ENCODE results near the gene SLC17A7.

The SLC17A7 gene

DNA sequence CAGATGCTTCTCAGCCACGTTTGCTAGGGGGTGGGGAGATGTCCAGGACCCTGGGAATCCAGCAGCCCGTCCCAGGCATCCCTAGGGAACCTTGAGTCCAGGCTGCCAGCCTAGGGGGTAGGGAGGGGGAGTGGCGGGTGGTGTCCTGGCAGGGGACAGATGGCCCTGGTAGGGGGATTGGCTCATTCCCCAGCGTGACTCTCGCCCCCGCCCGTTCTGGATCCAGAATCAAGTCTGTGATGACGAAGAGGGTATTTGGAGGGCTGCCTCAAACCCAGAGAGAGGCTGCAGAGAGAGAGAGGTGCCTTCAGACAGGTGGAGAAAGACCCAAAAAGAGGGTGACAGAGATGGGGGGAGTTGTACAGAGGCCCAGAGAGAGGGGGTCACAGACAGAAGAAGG is 4.1 kb downstream of the SLC17A7 start:
- Histone ChIP-seq H3K27me3 (ENCODE audit: control insufficient read depth in 2 of 2, insufficient read depth in 2 of 2, low read length in 2 of 2) (peaks cover 67 to 73% of the 10 kb centered on the region in 2 donors), H3K9me3 (ENCODE audit: control insufficient read depth in 2 of 2, low read length in 2 of 2) (no peaks in the 10 kb centered on the region), H3K27ac (ENCODE audit: low read depth in 2 of 2, low read length in 2 of 2) (no peak overlapping the region), H3K9ac (ENCODE audit: low read depth in 1 of 2, low read length in 2 of 2) (no peak overlapping the region), H3K4me1 (ENCODE audit: control insufficient read depth in 2 of 2, insufficient read depth in 2 of 2, low read length in 2 of 2) (peaks cover 0 to 3% of the 10 kb centered on the region in 2 donors), H3K36me3 (ENCODE audit: control insufficient read depth in 2 of 2, insufficient read depth in 2 of 2, low read length in 2 of 2) (no peaks in the 10 kb centered on the region), H3K4me3 (ENCODE audit: low read length in 2 of 2) (no peak overlapping the region)

DNA sequence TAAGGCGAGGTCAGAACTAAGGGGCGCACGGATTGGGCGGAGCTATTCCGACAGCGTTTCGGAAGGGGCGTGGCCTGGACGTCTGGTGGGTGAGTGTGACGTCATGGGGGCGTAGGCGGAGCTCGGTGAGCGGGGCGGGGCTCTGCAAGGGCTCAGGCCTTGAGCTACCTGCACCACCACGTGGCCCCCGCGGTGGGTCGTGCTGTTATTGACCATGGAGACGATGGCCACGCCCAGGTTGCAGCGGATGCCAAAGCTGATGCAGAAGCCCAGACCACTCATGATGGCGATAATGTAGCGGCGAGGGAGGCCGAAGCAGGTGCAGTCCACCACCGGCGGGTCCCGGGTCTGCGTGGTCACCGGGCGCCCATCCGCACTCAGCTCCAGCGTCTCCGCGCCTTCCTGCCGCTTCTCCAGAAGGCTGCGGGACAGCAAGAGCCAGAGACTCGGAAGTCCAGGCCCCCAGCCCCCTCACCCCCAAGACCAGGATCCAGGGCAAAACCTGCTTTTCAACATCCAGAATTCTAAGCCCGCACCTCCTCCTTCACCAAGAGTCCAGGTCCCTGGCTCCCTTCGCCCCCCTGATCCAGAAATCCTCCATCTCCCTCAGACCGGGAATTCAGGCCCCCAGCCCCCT is 4.8 kb downstream of the SLC17A7 start:
- no peaks in the 10 kb centered on the region for H3K36me3 ChIP-seq (ENCODE audit: control insufficient read depth in 2 of 2, insufficient read depth in 2 of 2, low read length in 2 of 2)
- H3K9me3 ChIP-seq (ENCODE audit: control insufficient read depth in 2 of 2, low read length in 2 of 2): no peaks in the 10 kb centered on the region
- H3K4me3 ChIP-seq (ENCODE audit: low read length in 2 of 2): no peak overlapping the region
- H3K27me3 ChIP-seq (ENCODE audit: control insufficient read depth in 2 of 2, insufficient read depth in 2 of 2, low read length in 2 of 2): peaks cover 64 to 76% of the 10 kb centered on the region in 2 donors
- peaks cover 0 to 3% of the 10 kb centered on the region in 2 donors for H3K4me1 ChIP-seq (ENCODE audit: control insufficient read depth in 2 of 2, insufficient read depth in 2 of 2, low read length in 2 of 2)
- no peak overlapping the region for H3K27ac ChIP-seq (ENCODE audit: low read depth in 2 of 2, low read length in 2 of 2)
- no peak overlapping the region for H3K9ac ChIP-seq (ENCODE audit: low read depth in 1 of 2, low read length in 2 of 2)

DNA sequence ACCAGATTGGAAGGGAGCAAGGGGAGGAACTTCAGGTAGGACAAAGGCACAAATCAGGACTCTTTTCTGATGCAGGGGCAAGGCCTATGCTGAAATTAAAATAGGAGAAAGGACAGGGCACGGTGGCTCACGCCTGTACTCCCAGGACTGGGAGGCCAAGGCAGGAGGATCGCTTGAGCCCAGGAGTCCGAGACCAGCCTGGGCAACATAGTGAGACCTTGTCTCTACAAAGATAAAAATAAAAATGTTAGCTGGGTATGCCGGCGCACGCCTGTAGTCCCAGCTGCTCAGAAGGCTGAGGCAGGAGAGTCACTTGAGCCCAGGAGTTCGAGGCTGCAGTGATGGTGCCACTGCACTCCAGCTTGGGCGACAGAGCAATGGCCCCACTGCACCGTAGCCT is 5.7 kb downstream of the SLC17A7 start:
- peaks cover 0 to 3% of the 10 kb centered on the region in 2 donors for H3K4me1 ChIP-seq (ENCODE audit: control insufficient read depth in 2 of 2, insufficient read depth in 2 of 2, low read length in 2 of 2)
- H3K9ac ChIP-seq (ENCODE audit: low read depth in 1 of 2, low read length in 2 of 2): no peak overlapping the region
- H3K4me3 ChIP-seq (ENCODE audit: low read length in 2 of 2): no peak overlapping the region
- H3K27me3 ChIP-seq (ENCODE audit: control insufficient read depth in 2 of 2, insufficient read depth in 2 of 2, low read length in 2 of 2): peaks cover 61 to 81% of the 10 kb centered on the region in 2 donors
- H3K27ac ChIP-seq (ENCODE audit: low read depth in 2 of 2, low read length in 2 of 2): no peak overlapping the region
- no peaks in the 10 kb centered on the region for H3K36me3 ChIP-seq (ENCODE audit: control insufficient read depth in 2 of 2, insufficient read depth in 2 of 2, low read length in 2 of 2)
- no peaks in the 10 kb centered on the region for H3K9me3 ChIP-seq (ENCODE audit: control insufficient read depth in 2 of 2, low read length in 2 of 2)

DNA sequence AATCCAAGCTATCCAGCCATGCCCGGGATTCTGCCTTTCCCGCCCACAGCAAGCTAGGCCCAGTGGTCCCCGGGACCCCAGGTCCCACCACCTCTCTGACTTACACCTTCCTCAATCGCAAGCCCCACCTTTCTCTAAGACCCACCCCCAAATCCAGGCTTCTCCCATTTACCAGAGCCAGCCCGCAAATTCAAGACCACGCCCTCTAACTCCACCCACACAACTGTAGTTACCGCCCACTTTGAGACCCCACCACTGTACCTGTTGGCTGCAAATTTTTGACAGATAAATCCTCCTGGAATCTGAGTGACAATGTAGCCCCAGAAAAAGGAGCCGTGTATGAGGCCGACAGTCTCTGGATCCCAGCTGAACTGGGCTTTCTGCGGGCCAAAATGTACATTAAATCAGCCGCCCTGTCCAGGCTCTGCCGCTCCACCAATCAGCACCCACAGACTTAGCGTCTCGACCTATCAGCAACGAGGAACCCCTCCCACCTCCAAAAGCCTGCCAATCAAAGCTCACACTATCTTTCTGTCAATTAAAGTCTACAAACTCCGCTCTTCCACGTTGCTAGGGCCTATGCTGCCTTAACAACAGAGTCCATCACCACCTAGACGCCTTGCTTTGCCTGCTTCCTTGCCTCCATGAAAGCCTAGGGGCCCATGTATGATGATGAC is 6.3 kb downstream of the SLC17A7 start:
- H3K4me1 ChIP-seq (ENCODE audit: control insufficient read depth in 2 of 2, insufficient read depth in 2 of 2, low read length in 2 of 2): peaks cover 0 to 3% of the 10 kb centered on the region in 2 donors
- H3K27ac ChIP-seq (ENCODE audit: low read depth in 2 of 2, low read length in 2 of 2): no peak overlapping the region
- H3K9ac ChIP-seq (ENCODE audit: low read depth in 1 of 2, low read length in 2 of 2): no peak overlapping the region
- peaks cover 60 to 80% of the 10 kb centered on the region in 2 donors for H3K27me3 ChIP-seq (ENCODE audit: control insufficient read depth in 2 of 2, insufficient read depth in 2 of 2, low read length in 2 of 2)
- no peaks in the 10 kb centered on the region for H3K9me3 ChIP-seq (ENCODE audit: control insufficient read depth in 2 of 2, low read length in 2 of 2)
- no peak overlapping the region for H3K4me3 ChIP-seq (ENCODE audit: low read length in 2 of 2)
- no peaks in the 10 kb centered on the region for H3K36me3 ChIP-seq (ENCODE audit: control insufficient read depth in 2 of 2, insufficient read depth in 2 of 2, low read length in 2 of 2)

DNA sequence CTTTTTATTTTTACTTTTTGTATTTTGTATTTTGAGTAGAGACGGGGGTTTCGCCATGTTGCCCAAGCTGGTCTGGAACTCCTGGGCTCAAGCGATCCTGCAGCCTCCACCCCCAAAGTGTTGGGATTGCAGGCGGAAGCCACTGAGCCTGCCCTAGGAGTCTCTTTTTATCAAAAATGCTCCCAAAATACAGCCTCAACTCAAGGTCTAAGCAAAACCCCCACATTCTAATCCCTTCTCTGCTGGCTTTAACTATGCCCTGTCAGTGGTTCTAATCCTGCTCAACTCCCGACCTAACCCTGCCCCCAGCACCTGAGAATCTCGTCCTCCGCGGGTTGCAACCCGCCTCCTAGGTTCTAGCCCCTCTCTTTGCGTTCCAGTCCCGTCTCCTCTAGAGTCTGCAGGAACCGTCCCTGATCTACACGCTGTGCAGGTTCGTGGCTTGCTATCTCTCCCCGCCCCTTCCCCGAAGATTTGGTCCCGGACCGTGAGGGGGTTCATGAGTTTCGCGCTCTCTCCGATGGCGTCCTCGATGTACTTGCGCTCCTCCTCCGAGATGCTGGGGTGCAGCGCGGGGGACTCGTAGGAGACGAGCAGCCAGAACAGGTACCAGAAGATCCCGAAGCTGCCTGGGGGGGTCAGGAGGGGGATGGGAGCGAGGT is 8.0 kb downstream of the SLC17A7 start:
- H3K9me3 ChIP-seq (ENCODE audit: control insufficient read depth in 2 of 2, low read length in 2 of 2): no peaks in the 10 kb centered on the region
- no peak overlapping the region for H3K9ac ChIP-seq (ENCODE audit: low read depth in 1 of 2, low read length in 2 of 2)
- no peak overlapping the region for H3K4me3 ChIP-seq (ENCODE audit: low read length in 2 of 2)
- H3K27ac ChIP-seq (ENCODE audit: low read depth in 2 of 2, low read length in 2 of 2): no peak overlapping the region
- H3K4me1 ChIP-seq (ENCODE audit: control insufficient read depth in 2 of 2, insufficient read depth in 2 of 2, low read length in 2 of 2): peaks cover 2 to 3% of the 10 kb centered on the region in 2 donors
- no peaks in the 10 kb centered on the region for H3K36me3 ChIP-seq (ENCODE audit: control insufficient read depth in 2 of 2, insufficient read depth in 2 of 2, low read length in 2 of 2)
- peaks cover 63 to 78% of the 10 kb centered on the region in 2 donors for H3K27me3 ChIP-seq (ENCODE audit: control insufficient read depth in 2 of 2, insufficient read depth in 2 of 2, low read length in 2 of 2)

DNA sequence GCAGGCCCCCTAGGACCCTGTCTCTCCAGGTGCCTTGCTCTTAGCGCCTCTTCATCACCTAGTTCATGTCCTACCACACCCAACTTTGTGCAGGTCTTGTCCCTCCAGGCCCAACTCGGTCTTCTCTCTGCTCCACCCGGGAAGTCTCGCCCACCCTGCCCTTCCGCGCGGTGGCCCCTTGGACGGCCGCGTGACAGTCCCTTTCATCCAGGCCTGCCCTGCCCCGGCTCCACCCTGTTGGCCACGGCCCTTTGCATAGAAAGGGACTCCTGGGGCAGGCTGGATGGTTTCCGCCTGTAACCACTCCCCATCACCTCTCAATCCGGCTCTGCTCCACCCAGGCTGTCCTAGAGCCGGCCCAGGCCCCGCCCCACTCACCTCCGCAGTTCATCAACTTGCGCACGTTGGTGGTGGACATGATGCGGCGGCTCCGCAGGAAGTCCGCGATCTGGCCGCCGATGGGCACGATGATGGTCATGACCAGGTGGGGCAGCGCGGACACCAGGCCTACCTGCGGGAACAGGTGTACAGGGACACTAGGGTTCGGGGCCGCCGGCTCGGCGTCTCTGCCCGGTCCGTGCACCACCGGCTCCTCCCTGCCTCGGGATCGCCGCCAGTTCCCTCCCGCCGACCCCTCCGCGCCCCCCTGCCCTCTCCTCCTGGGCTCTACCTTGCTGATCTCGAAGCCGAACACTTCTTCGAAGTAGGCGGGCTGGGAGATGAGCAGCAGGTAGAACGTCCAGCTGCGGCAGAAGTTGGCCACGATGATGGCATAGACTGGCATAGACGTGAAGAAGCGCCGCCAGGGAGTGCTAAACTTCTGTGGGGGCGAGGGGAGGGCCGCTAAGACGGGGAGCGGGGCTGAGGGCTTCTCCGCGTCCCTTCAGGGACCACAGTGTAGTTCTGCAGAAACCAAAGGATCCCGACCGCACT is 8.9 kb downstream of the SLC17A7 start:
- Histone ChIP-seq H3K27ac (ENCODE audit: low read depth in 2 of 2, low read length in 2 of 2) (no peak overlapping the region), H3K9ac (ENCODE audit: low read depth in 1 of 2, low read length in 2 of 2) (no peak overlapping the region), H3K9me3 (ENCODE audit: control insufficient read depth in 2 of 2, low read length in 2 of 2) (no peaks in the 10 kb centered on the region), H3K4me3 (ENCODE audit: low read length in 2 of 2) (no peak overlapping the region), H3K4me1 (ENCODE audit: control insufficient read depth in 2 of 2, insufficient read depth in 2 of 2, low read length in 2 of 2) (peaks cover 3 to 7% of the 10 kb centered on the region in 2 donors), H3K27me3 (ENCODE audit: control insufficient read depth in 2 of 2, insufficient read depth in 2 of 2, low read length in 2 of 2) (peaks cover 60 to 75% of the 10 kb centered on the region in 2 donors), H3K36me3 (ENCODE audit: control insufficient read depth in 2 of 2, insufficient read depth in 2 of 2, low read length in 2 of 2) (no peaks in the 10 kb centered on the region)

DNA sequence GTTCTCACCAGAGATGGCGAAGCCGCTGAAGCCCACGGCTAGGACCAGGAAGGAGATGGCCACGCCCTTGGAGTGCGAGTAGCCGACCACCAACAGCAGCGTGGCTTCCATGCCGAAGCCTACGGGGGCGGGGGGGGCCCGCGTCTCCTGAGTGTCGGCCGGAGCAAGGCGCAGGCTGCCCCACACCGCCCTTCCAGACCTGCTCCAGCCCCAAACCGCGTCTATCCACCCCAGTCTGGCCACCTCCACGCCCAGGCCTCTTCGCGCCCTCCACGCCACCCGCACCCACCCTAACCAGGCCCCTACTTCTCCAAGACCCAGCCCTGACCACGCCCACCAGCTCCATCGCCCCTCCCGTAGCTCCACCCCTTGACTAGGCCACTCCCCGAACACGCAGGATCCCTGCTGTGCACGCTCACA is 10.0 kb downstream of the SLC17A7 start:
- Histone ChIP-seq H3K9me3 (ENCODE audit: control insufficient read depth in 2 of 2, low read length in 2 of 2) (no peaks in the 10 kb centered on the region), H3K4me1 (ENCODE audit: control insufficient read depth in 2 of 2, insufficient read depth in 2 of 2, low read length in 2 of 2) (peaks cover 3 to 7% of the 10 kb centered on the region in 2 donors), H3K36me3 (ENCODE audit: control insufficient read depth in 2 of 2, insufficient read depth in 2 of 2, low read length in 2 of 2) (no peaks in the 10 kb centered on the region), H3K4me3 (ENCODE audit: low read length in 2 of 2) (no peak overlapping the region), H3K27ac (ENCODE audit: low read depth in 2 of 2, low read length in 2 of 2) (no peak overlapping the region), H3K9ac (ENCODE audit: low read depth in 1 of 2, low read length in 2 of 2) (no peak overlapping the region), H3K27me3 (ENCODE audit: control insufficient read depth in 2 of 2, insufficient read depth in 2 of 2, low read length in 2 of 2) (peaks cover 62 to 73% of the 10 kb centered on the region in 2 donors)

DNA sequence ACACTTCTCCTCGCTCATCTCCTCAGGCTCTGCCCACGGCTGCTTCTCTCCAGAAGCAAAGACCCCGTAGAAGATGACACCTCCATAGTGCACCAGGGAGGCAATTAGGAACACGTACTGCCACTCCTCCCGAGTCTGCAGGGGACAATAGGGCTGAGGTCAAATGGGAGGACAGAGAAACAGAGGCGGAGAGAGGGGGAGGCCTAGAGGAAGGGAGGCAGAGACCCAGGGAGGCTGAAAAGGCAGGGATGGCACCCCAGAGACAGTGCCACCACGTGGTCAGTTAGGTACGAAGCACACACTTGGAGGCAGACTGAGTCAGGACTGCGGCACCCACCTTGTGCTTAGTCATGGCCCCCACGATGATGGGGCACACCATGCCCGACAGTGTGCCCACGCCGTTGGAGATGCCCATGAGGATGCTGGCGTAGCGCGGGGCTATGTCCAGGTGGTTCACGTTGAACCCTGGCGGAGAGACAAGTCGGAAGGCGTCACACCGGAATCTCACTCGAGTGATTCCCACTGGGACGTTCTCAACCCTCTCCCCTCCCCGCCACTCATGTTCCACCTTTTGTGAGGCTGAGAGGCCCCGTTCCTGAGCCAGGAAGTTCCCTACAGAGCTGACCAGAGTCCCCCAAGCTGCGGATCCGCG is 10.5 kb downstream of the SLC17A7 start:
- Histone ChIP-seq H3K9me3 (ENCODE audit: control insufficient read depth in 2 of 2, low read length in 2 of 2) (no peaks in the 10 kb centered on the region), H3K27ac (ENCODE audit: low read depth in 2 of 2, low read length in 2 of 2) (no peak overlapping the region), H3K4me3 (ENCODE audit: low read length in 2 of 2) (no peak overlapping the region), H3K36me3 (ENCODE audit: control insufficient read depth in 2 of 2, insufficient read depth in 2 of 2, low read length in 2 of 2) (no peaks in the 10 kb centered on the region), H3K27me3 (ENCODE audit: control insufficient read depth in 2 of 2, insufficient read depth in 2 of 2, low read length in 2 of 2) (peaks cover 62 to 73% of the 10 kb centered on the region in 2 donors), H3K9ac (ENCODE audit: low read depth in 1 of 2, low read length in 2 of 2) (no peak overlapping the region), H3K4me1 (ENCODE audit: control insufficient read depth in 2 of 2, insufficient read depth in 2 of 2, low read length in 2 of 2) (peaks cover 3 to 7% of the 10 kb centered on the region in 2 donors)

DNA sequence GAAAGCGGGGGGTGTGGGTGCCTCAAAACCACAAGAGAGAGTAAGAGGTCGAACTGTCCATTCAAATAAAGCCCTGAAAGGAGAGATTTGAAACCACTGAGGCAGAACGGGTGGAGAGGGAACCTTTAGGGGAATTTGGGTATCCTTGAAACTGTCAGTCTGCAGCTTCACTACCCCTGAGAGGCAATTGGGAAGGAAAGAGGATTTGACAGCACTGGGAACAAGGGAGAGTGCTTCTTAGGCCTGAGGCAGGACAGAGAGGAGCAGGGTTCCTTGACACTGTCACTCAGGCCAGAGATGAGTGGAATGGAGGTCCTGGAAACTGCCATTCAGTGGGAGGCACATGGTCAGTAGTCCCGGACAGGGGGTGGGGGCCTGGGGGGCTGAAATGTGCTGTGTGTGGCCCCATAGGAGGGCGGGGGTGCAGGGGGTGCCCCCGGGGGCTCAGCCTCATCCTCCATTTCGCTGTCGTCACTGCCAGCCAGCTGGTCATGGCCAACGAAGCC is 11.1 kb downstream of the SLC17A7 start:
- no peak overlapping the region for H3K4me3 ChIP-seq (ENCODE audit: low read length in 2 of 2)
- H3K9ac ChIP-seq (ENCODE audit: low read depth in 1 of 2, low read length in 2 of 2): no peak overlapping the region
- peaks cover 3 to 7% of the 10 kb centered on the region in 2 donors for H3K4me1 ChIP-seq (ENCODE audit: control insufficient read depth in 2 of 2, insufficient read depth in 2 of 2, low read length in 2 of 2)
- no peak overlapping the region for H3K27ac ChIP-seq (ENCODE audit: low read depth in 2 of 2, low read length in 2 of 2)
- H3K36me3 ChIP-seq (ENCODE audit: control insufficient read depth in 2 of 2, insufficient read depth in 2 of 2, low read length in 2 of 2): no peaks in the 10 kb centered on the region
- peaks cover 68 to 73% of the 10 kb centered on the region in 2 donors for H3K27me3 ChIP-seq (ENCODE audit: control insufficient read depth in 2 of 2, insufficient read depth in 2 of 2, low read length in 2 of 2)
- no peaks in the 10 kb centered on the region for H3K9me3 ChIP-seq (ENCODE audit: control insufficient read depth in 2 of 2, low read length in 2 of 2)

Measured in mucosa of rectum (tissue), 2 donors.